ENCODE measurements around the gene SLC6A17. TPM values are rescaled to one million over a fixed set of nuclear protein-coding genes. Genes with fewer than 3 reads are reported as not detected.

The SLC6A17 gene
- total RNA-seq, 2 donors from 2014 or later, result 0.07 TPM; not detected in 1

DNA sequence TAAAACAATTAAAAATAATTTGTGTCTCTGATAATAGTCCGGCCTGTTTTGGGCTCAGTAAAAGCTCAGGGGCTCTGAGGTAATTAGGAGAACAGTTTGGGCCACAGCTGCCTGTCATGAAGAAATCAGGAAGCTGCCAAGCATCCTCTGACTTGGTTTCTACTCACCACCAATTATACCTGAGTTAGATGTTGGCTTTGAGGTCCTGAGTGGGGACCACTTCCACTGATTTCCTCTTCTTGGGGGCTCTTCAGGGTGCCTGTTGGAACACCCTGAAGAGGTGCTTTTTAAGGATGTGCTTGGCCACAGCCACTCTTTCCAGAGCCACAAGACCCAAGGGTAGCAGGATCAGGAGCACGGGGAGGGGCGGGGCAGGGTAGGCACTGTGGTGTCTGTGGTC lies 10.9 kb downstream of the SLC6A17 start:
- no peak for DNase-seq
- no peaks in the 10 kb centered on the region for H3K4me1 ChIP-seq (ENCODE audit: control insufficient read depth, insufficient read depth, low read length)
- no peak overlapping the region for H3K27ac ChIP-seq (ENCODE audit: low read depth, low read length)
- Mint-ChIP-seq H3K9me3 (no peaks in the 10 kb centered on the region), H3K27ac (no peak overlapping the region), H3K4me3 (no peak overlapping the region), H3K4me1 (no peaks in the 10 kb centered on the region), H3K36me3 (ENCODE audit: low read depth) (no peaks in the 10 kb centered on the region), H3K27me3 (ENCODE audit: insufficient read depth) (peaks cover 27% of the 10 kb centered on the region)
- no peak overlapping the region for H3K4me3 ChIP-seq (ENCODE audit: low read length)
- TF ChIP-seq, protein P1, sequence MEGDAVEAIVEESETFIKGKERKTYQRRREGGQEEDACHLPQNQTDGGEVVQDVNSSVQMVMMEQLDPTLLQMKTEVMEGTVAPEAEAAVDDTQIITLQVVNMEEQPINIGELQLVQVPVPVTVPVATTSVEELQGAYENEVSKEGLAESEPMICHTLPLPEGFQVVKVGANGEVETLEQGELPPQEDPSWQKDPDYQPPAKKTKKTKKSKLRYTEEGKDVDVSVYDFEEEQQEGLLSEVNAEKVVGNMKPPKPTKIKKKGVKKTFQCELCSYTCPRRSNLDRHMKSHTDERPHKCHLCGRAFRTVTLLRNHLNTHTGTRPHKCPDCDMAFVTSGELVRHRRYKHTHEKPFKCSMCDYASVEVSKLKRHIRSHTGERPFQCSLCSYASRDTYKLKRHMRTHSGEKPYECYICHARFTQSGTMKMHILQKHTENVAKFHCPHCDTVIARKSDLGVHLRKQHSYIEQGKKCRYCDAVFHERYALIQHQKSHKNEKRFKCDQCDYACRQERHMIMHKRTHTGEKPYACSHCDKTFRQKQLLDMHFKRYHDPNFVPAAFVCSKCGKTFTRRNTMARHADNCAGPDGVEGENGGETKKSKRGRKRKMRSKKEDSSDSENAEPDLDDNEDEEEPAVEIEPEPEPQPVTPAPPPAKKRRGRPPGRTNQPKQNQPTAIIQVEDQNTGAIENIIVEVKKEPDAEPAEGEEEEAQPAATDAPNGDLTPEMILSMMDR (conservative IDR thresholded peaks at IDR 0.05), result no peak
- no peak overlapping the region for H3K9ac ChIP-seq (ENCODE audit: extremely low read depth, low read length, poor library complexity, severe bottlenecking)
- no peaks in the 10 kb centered on the region for H3K36me3 ChIP-seq (ENCODE audit: control insufficient read depth, insufficient read depth, low read length)
- no peaks in the 10 kb centered on the region for H3K9me3 ChIP-seq (ENCODE audit: control insufficient read depth, low read length)
- H3K27me3 ChIP-seq (ENCODE audit: control insufficient read depth, insufficient read depth, low read length, poor library complexity, severe bottlenecking), result peaks cover 26% of the 10 kb centered on the region
- 86 to 92% methylated on average over 1 to 3 of the region's 3 CpGs for WGBS, 2 experiments (ENCODE audit: insufficient coverage in 1 of 2, insufficient read length in 1 of 2)

DNA sequence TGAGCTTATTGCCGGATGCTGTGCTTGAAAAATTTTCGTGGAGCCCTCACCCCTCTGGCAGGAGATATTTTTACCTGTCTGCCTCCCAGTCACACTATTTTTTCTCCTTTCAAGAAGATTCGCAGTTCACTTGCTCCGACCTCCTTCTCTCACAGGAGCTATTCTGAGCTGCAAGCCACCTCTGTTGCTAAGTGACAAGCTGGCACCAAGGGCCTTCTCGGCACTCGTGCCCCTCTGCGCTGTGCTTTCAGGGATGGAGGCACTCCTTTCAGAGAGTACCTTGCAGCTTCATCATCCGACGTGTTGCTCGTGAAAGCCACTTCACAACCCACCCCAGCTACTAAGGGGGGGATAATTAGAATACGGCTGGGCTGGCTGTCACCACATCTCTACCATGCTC lies 11.6 kb downstream of the SLC6A17 start:
- TF ChIP-seq, protein P1 (conservative IDR thresholded peaks at IDR 0.05), result no peak
- H3K4me1 Mint-ChIP-seq, result no peaks in the 10 kb centered on the region
- no peak overlapping the region for H3K4me3 Mint-ChIP-seq
- no peak overlapping the region for H3K9ac ChIP-seq (ENCODE audit: extremely low read depth, low read length, poor library complexity, severe bottlenecking)
- no peak overlapping the region for H3K27ac Mint-ChIP-seq
- H3K4me1 ChIP-seq (ENCODE audit: control insufficient read depth, insufficient read depth, low read length), result no peaks in the 10 kb centered on the region
- no peaks in the 10 kb centered on the region for H3K36me3 ChIP-seq (ENCODE audit: control insufficient read depth, insufficient read depth, low read length)
- no peaks in the 10 kb centered on the region for H3K36me3 Mint-ChIP-seq (ENCODE audit: low read depth)
- H3K27ac ChIP-seq (ENCODE audit: low read depth, low read length), result no peak overlapping the region
- no peak overlapping the region for H3K4me3 ChIP-seq (ENCODE audit: low read length)
- DNase-seq, result no peak
- no peaks in the 10 kb centered on the region for H3K9me3 ChIP-seq (ENCODE audit: control insufficient read depth, low read length)
- WGBS, 2 experiments (ENCODE audit: insufficient coverage in 1 of 2, insufficient read length in 1 of 2), result 89 to 90% methylated on average over 3 to 11 of the region's 11 CpGs
- H3K27me3 Mint-ChIP-seq (ENCODE audit: insufficient read depth), result peaks cover 20% of the 10 kb centered on the region
- H3K9me3 Mint-ChIP-seq, result no peaks in the 10 kb centered on the region
- peaks cover 19% of the 10 kb centered on the region for H3K27me3 ChIP-seq (ENCODE audit: control insufficient read depth, insufficient read depth, low read length, poor library complexity, severe bottlenecking)

DNA sequence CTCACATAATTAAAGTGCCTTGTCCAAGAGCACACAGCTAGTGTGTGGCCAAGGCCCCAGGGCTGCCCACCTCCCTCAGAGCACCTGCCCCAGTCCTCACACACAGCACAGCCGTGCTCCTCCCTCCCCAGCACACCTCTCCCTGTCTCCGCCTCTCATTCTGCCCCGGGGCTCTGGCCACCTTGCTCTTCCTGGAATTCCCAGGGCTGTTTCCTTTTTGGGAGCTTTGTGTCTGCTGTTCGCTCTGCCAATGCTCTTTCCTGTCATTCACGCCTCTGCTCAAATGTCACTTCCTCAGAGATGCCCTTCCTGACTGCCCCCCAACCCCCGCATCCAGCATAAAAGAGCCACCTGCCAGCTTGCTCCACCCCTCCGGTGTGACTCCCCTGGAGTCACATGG lies 13.3 kb downstream of the SLC6A17 start:
- peaks cover 14% of the 10 kb centered on the region for H3K27me3 ChIP-seq (ENCODE audit: control insufficient read depth, insufficient read depth, low read length, poor library complexity, severe bottlenecking)
- TF ChIP-seq, protein P1 (conservative IDR thresholded peaks at IDR 0.05), result no peak
- no peak overlapping the region for H3K9ac ChIP-seq (ENCODE audit: extremely low read depth, low read length, poor library complexity, severe bottlenecking)
- no peaks in the 10 kb centered on the region for H3K36me3 ChIP-seq (ENCODE audit: control insufficient read depth, insufficient read depth, low read length)
- DNase-seq, result no peak
- 69 to 74% methylated on average over 6 to 7 of the region's 7 CpGs for WGBS, 2 experiments (ENCODE audit: insufficient coverage in 1 of 2, insufficient read length in 1 of 2)
- Mint-ChIP-seq H3K36me3 (ENCODE audit: low read depth) (no peaks in the 10 kb centered on the region), H3K4me3 (no peak overlapping the region), H3K4me1 (no peaks in the 10 kb centered on the region), H3K27ac (no peak overlapping the region), H3K27me3 (ENCODE audit: insufficient read depth) (peaks cover 15% of the 10 kb centered on the region), H3K9me3 (no peaks in the 10 kb centered on the region)
- no peak overlapping the region for H3K4me3 ChIP-seq (ENCODE audit: low read length)
- H3K9me3 ChIP-seq (ENCODE audit: control insufficient read depth, low read length), result no peaks in the 10 kb centered on the region
- H3K27ac ChIP-seq (ENCODE audit: low read depth, low read length), result no peak overlapping the region
- H3K4me1 ChIP-seq (ENCODE audit: control insufficient read depth, insufficient read depth, low read length), result no peaks in the 10 kb centered on the region

All from endodermal cell (in vitro differentiated cells).